Measurements from ENCODE around the gene UNC5B. TPM values are rescaled to one million over a fixed set of nuclear protein-coding genes. Genes with fewer than 3 reads are reported as not detected.
A peak's percentile ranks its signal among the peaks of the same experiment; 100 is the strongest.

The UNC5B gene
- total RNA-seq (2014; rRNA removed; shearing (Covaris generic)) = 12.9 and 14.4 TPM in 2 replicates

DNA sequence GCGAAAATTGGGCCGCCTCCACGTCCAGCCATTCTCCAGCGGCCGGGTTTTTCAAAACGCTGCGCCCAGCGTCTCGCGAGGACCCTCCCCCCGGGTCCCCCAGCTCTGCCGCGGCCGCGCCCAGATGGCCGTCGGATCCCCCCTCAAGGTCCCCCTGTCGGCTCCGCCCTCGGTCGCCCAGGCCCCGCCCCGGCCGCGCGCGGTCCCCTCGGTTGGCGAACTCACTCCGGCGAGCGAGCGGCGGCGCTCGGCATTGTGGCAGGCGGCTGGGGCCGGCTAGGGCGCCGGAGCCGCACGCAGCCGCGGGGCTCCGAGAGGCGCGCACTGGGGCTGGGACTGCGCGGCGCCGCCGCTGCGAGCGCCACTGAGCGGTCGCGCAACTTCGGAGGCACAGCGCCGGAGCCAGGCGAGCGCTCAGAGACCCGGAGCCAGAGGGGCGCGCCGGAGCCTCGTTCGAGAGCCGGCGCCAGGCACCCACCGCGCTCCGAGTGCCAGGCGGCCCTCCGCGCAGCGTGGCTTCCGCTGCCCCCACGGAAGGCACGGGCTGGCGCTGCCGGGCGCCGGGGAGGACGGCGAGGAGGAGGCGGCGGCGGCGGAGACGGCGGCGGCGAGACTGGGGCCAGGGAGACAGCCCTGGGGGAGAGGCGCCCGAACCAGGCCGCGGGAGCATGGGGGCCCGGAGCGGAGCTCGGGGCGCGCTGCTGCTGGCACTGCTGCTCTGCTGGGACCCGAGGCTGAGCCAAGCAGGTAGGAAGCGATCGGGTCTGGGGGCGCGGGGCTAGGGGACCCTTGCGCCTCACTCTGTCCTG, at the start of gene UNC5B:
Gene UNC5B, plus strand, starts transcription at position 253 of the 809 bp plus-strand sequence. Its CDS starts 416 bp downstream, at position 669.
- in situ Hi-C loops (cut with HindIII; ENCODE audit: low sequenced_read_pairs) = no loop called here
- DNase-seq (ENCODE audit: low spot score) = peak; percentile 90

GRCh38 chr10:71173466-71173865, 38.9 kb upstream of the UNC5B start:
- in situ Hi-C loops (cut with HindIII; ENCODE audit: low sequenced_read_pairs) = no loop called here
- DNase-seq (ENCODE audit: low spot score) = no peak

DNA sequence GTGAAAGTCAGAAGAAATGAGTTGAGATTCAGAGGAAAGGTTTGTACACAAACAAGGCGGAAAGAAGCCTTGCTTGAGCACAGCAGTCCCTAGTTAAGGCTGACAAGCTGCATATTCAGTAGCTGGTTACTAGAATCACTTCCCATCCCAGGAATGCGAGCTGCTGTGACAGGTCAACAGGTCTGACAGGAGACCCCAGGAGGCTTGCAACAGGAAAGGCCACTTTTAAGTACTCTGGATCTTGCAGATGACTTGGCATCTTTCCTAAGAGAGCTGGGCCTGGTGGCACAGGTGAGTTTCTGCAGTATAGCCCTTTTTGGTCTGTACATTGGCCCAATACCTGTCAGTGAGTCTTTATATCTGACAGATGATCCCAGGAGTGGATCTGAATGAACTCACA, 35.7 kb upstream of the UNC5B start:
- in situ Hi-C loops (cut with HindIII; ENCODE audit: low sequenced_read_pairs) = no loop called here
- DNase-seq (ENCODE audit: low spot score) = no peak

DNA sequence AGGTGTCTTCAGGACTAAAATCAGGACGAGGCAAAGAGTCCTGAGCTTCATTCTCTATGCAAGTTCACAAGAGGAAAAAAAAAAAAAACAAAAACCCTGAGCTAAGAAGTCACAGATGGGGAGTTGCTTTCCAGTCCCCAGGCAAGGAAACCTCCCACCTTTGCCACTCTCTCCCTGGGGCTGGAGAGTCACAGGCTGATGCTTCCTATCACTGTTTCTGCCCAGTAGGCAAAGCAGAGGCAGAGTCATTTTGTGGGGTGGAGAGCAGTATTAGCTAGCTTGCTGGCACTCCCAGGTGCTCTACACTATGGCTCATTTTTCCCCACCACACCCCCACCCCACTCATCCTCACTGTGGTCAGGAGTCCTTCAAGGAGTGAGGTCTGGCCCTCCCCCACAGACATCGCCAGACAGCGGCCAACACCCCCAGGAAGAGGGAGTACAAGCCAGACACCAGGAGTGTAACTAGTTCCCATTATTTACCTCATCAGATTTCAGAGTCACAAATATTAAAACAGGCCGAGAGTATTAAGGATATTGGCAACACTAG, 34.6 kb upstream of the UNC5B start:
- no peak for DNase-seq (ENCODE audit: low spot score)
- in situ Hi-C loops (cut with HindIII; ENCODE audit: low sequenced_read_pairs) = no loop called here

GRCh38 chr10:71178880-71179279, 33.5 kb upstream of the UNC5B start:
- no peak for DNase-seq (ENCODE audit: low spot score)
- in situ Hi-C loops (cut with HindIII; ENCODE audit: low sequenced_read_pairs) = no loop called here

GRCh38 chr10:71179382-71179781, 33.0 kb upstream of the UNC5B start:
- in situ Hi-C loops (cut with HindIII; ENCODE audit: low sequenced_read_pairs) = no loop called here
- DNase-seq (ENCODE audit: low spot score) = no peak

DNA sequence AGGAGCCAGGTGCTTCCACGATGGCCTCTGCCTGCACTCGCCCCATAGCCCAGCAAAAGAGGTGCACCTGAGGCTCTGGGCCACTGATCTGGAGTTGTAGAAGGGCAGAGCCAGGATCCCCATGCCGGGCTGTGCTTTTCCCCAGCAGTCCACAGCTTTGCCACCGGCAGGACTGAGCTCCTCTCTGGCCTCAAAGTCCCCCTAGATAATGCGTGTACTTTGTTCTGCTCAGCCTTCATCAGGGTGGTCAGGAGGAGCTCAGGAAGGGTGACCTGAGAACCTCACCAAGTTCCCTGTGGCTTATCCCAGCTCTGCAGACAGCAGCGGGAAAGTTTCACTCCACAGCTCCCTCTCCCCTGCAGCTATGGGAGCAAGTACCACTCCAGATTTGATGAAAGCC, 27.9 kb upstream of the UNC5B start:
- in situ Hi-C loops (cut with HindIII; ENCODE audit: low sequenced_read_pairs) = no loop called here
- no peak for DNase-seq (ENCODE audit: low spot score)

DNA sequence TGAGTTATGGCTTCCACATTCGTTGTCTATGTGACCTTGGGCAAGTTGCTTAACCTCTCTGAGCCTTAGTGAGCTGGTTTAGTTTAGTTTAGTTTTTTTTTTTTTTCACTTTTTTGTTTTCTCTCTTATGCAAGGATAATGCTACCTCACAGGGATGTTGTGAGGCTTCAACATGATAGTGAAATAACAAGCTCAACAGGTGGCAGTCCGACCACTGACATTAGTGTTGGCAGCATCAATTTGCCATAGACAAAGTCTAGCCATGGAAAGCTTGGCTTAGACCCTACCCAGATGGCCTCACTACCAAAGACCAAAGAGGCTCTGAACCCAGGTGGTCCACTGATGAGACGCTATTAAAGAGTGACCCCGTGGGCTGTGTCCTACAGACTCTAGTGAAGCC, 27.2 kb upstream of the UNC5B start:
- no peak for DNase-seq (ENCODE audit: low spot score)
- in situ Hi-C loops (cut with HindIII; ENCODE audit: low sequenced_read_pairs) = no loop called here

DNA sequence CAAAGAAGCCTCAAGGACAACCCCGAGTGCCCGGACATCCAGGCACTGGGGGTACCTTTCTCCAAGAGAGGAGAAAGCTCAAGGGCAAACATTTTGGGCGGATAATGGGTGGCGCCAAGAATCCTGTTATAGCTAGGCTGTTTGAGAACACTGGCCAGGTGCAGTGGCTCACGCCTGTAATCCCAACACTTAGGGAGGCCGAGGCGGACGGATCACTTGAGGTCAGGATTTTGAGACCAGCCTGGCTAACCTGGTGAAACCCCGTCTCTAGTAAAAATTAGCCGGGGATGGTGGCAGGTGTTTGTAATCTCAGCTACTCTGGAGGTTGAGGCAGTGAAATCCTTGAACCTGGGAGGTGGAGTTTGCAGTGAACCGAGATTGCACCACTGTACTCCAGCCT, 25.2 kb upstream of the UNC5B start:
- in situ Hi-C loops (cut with HindIII; ENCODE audit: low sequenced_read_pairs) = no loop called here
- DNase-seq (ENCODE audit: low spot score) = no peak

DNA sequence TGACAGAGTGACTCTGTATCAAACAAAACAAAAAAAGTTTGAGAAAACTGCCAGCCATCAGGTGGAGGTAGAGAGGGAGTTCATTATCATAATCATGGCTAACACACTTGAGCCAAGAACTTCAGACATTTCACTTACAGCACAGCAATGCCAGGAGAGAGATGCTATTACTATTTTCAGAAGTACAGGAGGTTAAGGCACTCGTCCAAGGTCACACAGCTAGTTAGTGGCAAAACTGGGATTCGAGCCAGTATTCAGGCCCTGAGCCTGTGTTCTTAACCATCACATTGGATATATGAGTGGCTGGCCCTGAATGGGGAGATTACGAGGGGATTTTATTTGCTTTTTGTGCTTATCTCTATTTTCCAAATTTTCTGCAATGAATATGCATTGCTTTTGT, 24.8 kb upstream of the UNC5B start:
- no peak for DNase-seq (ENCODE audit: low spot score)
- in situ Hi-C loops (cut with HindIII; ENCODE audit: low sequenced_read_pairs) = no loop called here

- no peak for DNase-seq (ENCODE audit: low spot score)
- in situ Hi-C loops (cut with HindIII; ENCODE audit: low sequenced_read_pairs) = no loop called here
Observed at GRCh38 chr10:71188201-71188600, 24.2 kb upstream of the UNC5B start.

GRCh38 chr10:71191019-71191418, 21.4 kb upstream of the UNC5B start:
- DNase-seq (ENCODE audit: low spot score) = no peak
- in situ Hi-C loops (cut with HindIII; ENCODE audit: low sequenced_read_pairs) = no loop called here

DNA sequence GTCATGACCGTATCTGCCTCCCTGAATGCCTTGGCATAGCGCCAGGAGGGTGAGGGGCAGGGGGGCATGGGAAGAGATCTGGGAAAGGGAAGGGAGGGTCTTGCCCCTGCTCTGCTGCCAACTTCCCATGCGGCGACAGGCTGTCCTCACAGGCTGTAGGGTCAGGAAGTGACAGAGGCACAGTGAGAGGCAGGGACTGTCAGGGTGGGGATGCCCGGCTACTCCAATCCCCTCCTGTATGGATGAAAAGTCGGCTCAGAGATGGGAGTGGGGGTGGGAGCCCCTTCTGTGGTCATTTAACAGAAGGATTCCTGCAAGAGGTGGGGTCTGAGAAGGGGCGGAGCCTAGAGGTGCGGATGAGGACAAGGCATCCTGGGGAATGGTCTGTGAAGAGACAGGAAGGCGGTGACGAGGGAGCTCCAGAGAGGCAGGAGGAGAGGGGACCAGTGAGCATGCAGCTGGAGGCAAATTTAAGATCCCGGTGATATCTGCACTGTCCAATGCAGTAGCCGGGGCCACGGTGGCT, 20.8 kb upstream of the UNC5B start:
- in situ Hi-C loops (cut with HindIII; ENCODE audit: low sequenced_read_pairs) = no loop called here
- DNase-seq (ENCODE audit: low spot score) = no peak

- in situ Hi-C loops (cut with HindIII; ENCODE audit: low sequenced_read_pairs) = no loop called here
- no peak for DNase-seq (ENCODE audit: low spot score)
Observed at GRCh38 chr10:71193516-71193915, 18.9 kb upstream of the UNC5B start.

DNA sequence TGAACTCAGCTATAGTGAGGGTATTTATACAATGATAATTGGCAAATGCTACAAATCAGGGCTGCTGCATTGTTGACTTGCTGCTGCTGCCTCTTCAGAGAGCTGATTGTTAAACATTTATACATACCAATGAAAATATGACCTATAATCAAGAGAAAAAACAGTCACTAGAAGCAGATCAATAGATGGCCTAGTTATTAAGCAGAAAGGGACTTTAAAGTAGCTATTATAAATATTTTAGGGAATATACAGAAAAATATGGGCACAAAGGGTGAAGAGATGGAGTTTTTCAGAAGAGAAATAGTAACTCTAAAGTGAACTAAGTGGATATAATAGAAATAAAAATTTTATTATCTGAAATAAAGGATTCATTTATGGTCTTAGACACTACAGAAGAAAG, 14.4 kb upstream of the UNC5B start:
- in situ Hi-C loops (cut with HindIII; ENCODE audit: low sequenced_read_pairs) = no loop called here
- DNase-seq (ENCODE audit: low spot score) = no peak

GRCh38 chr10:71201849-71202248, 10.5 kb upstream of the UNC5B start:
- no peak for DNase-seq (ENCODE audit: low spot score)
- in situ Hi-C loops (cut with HindIII; ENCODE audit: low sequenced_read_pairs) = no loop called here

DNA sequence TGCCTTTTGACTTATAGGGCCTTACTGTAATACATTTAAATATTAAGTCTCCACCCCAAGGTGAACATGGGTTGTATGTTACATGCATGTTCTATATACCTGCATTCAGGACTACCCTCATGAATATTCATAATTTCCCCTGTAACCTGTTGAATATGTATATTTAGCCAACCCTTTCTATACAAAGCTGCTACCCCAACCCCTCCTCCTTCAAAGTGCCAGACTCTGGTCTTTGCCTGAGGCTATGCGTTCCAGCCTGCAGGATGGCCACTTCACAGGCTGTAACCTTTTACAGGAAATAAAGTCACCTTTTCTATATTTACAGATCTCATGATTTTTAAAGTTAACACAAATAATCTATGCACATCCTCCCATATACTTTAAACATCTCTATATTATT, 10.1 kb upstream of the UNC5B start:
- DNase-seq (ENCODE audit: low spot score) = no peak
- in situ Hi-C loops (cut with HindIII; ENCODE audit: low sequenced_read_pairs) = no loop called here

DNA sequence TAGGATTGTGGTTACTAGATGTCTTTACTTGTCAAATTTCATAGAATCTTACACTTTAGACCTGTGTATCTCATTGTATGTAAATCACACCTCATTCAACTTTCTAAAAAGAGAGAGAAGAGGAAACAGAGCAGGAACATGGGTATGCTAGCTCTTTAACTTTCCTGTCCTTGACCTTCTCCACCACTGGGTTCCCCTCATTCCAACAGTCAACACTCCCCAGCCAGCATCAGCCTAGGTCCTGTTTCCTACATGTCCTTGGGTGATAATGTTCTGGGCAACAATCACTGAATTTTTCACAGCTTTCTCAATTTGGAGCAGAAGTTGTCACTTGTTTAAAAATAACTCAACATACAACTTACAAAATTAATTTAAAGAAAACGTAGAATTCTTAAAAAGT, 9.2 kb upstream of the UNC5B start:
- no peak for DNase-seq (ENCODE audit: low spot score)
- in situ Hi-C loops (cut with HindIII; ENCODE audit: low sequenced_read_pairs) = no loop called here

- DNase-seq (ENCODE audit: low spot score) = no peak
- in situ Hi-C loops (cut with HindIII; ENCODE audit: low sequenced_read_pairs) = no loop called here
Observed at GRCh38 chr10:71203716-71204115, 8.7 kb upstream of the UNC5B start.

DNA sequence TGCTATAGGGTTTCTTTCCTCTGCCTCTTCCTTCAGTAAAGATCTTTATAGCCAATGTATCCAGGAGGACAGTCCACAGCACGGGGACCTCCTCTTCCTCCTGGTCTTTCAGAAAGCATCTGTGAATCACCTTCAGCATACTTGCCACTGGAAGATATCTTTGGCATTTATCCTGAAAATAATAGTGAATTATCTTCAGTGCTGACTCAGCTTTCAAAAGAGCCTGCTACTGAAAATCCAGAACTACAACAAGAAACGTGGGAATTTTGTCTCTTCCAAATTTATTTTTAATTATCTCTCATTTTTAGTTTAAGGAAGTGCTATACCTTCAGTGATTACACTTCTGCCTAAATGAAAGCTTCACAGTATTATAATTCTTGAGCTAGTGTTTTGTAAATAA, 7.6 kb upstream of the UNC5B start:
- DNase-seq (ENCODE audit: low spot score) = no peak
- in situ Hi-C loops (cut with HindIII; ENCODE audit: low sequenced_read_pairs) = no loop called here

DNA sequence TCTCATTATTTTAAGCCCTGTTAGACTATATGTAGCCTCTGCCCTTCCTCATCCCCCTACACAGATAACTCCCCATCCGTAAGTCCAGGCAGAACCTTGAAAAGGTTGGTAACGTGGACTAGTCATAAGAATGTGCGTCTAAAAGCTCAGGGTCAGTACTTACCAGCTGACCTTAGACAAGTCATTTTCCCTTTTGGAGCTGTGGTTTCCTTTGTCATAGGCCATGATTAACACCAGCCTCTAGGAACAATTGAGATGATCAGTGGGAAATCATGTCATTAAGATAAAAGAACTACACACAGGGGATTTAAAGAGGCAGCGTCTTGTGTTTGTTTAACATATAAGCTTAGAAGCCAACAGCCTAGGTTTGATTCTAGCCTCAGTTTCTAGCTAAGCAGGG, 6.9 kb upstream of the UNC5B start:
- no peak for DNase-seq (ENCODE audit: low spot score)
- in situ Hi-C loops (cut with HindIII; ENCODE audit: low sequenced_read_pairs) = no loop called here
